Activated CD4-positive, alpha-beta T cell treated with anti-CD3 and anti-CD28 coated beads, Interleukin-2, Interleukin-6, amounts not matched to agents 100 ng/mL and 50 ng/mL, durations not matched to agents 16 hours and 8 hours (primary cell): Measurements from ENCODE around the gene SGCB.
"Not testable (repeated sequence)": the region's sequence is repeated elsewhere in the genome, so short reads cannot be mapped to it uniquely, and the experiment has no call there.

Experiments
- DNase-seq: peaks from one replicate; pipeline ENCODE4 v3.0.0-alpha.2; 2020

The SGCB gene

DNA sequence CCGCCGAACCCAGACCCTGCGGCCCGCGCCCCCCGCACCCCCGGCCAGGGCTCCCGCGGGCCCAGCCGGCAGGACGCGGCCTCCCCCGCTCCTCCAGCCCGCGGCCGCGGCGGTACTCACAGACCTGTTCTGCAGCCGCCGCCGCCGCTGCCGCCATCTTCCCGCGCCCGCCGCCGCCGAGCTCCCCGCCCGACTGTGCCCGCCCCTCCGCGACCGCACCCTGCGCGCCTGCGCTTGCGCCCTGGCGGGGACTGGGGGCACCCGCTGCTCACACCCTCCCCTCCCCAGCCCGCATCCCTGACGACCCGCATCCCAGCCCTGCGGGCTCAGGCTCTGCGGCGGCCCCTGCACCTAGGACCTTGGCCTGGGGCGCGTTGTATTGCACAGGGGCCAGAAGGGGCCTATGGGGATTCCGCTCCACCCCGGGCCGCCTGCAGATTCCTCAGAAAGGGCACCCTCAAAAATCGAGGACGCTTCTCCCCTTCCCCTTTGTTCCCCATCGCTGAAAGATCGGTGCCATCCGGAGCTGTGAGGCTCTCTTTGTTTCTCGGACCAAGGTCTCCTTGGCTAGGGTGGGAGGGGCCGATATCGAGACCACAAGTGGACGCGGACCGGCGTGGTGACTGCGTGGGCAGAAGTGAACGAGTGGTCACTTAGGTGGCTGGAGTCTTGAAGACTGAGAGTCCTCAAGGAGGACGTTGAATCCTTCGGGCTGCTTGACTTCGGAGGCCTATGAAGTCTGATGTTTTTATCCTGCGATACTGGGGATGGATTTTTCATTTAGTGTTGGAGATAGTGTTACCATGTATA lies at the start of gene SGCB:
Gene SGCB (minus strand): TSS at position 197 of the 810 bp plus-strand sequence. CDS start 40 bp downstream, at position 157.
- DNase-seq, result peak; percentile 83

- DNase-seq, result not testable (repeated sequence)
Measured at GRCh38 chr4:52086425-52086824, 48.3 kb upstream of the SGCB start.

DNA sequence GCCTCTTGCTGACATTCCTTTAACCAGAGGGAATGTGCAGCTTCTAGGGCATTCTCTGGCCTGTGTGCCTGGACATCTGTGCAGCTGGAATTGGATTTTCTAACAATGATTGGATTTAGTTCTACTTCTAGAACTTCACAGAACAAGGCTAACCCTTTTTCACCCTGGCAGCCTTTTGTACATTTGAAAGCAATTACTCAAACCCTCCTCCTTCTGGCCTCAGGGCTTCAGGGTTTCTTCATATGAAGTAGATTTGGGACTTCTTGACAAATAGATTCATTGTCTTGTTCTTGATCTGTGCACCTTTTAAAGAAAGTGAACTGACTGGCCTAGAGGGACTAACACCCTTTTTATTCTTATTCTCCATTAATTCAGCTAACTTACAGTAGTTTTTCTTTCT lies 43.1 kb upstream of the SGCB start:
- DNase-seq, result no peak

- DNase-seq, result no peak
Measured at GRCh38 chr4:52079659-52080058, 41.6 kb upstream of the SGCB start.

DNA sequence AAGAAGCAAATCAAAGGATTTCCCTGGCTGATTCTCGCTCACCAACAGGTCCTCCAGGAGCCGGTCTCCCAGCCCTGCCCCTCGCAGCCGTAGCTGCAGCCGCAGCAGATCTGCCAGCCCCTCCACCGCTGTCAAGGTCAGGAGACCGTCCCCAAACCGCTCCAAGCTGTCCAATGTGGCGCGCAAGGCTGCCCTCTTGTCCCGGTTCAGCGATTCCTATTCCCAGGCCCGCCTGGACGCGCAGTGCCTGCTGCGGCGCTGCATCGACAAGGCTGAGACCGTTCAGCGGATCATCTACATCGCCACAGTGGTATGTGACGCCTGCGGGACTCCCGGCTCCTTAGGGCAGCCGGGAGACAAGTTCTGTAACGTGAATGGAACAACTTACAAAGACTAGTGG lies 38.6 kb upstream of the SGCB start:
- DNase-seq, result no peak

DNA sequence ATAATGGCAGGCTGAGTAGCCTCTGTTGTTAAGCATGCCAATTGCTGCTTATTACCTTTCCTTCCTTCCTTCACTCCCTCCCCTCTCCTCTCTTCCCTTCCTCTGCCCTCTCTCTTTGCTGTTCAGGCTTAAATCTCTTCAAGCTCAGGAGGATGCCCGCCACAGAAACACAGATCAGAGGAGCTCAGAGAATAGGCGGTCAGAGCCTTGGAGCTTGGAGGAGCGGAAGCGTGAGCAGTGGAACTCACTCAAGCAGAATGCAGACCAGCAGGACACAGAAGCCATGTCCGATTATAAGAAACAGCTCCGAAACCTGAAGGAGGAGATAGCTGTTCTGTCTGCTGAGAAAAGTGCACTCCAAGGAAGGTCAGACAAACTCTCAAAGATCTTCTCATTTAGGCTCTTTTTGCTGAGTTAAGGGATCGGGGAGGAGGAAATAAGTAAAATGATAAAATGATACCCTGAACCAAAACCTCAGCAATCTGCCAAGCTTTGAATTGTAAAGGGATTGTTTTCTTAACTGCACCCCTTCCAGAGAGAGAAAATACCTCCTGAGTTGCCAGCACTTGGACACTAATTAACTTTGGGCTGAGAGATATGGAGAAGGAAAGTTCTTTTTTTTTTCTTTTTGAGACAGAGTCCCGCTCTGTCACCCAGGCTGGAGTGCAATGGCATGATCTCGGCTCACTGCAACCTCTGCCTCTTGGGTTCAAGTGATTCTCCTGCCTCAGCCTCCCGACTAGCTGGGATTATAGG lies 33.9 kb upstream of the SGCB start:
- no peak for DNase-seq

DNA sequence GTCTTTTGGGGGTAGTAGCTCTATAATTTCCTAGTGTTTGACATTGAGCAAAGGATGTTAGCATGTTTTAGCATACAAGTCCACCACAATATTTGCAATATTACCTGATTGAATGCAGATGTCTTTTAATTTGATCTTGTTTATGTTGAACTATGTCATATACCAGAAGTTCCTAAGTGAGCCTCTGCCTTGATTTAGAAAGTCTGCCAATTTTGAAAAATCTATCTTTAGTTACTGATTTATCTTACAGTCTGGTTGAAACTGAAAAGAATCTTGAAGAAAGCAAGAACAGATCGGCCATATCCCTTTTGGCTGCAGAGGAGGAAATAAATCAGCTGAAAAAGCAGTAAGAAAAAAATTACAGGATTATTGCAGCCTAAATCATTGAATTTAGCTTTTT lies 31.5 kb upstream of the SGCB start:
- DNase-seq, result no peak

- DNase-seq, result no peak
Measured at GRCh38 chr4:52059372-52059771, 21.3 kb upstream of the SGCB start.

DNA sequence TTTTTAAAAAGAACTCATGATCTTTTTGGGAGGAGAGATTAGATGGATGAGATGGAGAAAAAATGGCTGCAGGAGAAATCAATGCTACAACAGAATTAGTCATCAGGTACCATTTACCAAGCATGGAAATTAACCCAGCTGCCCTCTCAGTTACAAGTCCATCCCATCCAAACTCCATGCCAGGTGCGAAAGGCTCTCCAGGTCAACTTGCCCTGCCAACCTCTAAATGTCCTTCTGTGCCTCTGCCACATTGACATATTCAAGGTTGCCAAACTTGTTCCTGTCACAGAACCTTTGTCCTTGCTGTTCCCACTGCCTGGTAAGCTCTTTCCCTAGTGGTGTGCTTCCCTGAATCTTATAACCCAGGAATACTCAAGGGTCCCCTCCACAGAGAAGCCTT lies 20.2 kb upstream of the SGCB start:
- no peak for DNase-seq

- DNase-seq, result no peak
Measured at GRCh38 chr4:52057196-52057595, 19.1 kb upstream of the SGCB start.

DNA sequence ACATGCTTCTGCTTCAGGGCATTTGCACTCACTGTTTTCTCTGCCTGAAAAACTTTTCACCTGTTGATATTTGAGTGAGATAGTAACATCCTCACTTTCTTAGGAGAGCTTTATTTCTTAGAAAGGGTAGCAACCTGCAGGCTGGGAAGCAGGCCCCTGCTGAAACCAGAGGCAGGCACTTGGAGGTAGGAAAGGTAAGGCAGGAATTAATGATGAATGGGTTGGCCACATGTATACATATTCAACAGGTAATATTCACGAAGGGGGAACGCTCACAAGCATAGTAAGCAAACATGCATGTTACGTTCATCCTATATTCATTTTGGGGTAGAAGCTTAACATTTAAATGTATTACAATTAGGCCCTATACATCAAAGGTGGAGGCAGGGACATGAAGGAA lies 16.2 kb upstream of the SGCB start:
- no peak for DNase-seq

DNA sequence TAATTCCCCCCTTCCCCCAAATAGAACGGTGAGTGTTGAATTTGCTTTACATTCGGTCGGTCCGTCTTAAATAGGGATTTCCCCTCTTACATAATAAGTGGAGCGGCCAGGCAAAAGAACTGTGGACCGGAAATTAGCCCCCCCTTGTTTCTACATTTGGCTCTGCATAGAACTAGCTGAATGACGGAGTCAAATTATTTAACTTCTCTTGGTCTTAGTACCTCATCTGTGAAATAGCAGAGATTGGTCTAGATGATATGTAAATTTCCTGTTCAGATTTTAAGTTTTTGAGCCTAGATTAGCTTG lies 14.3 kb upstream of the SGCB start:
- no peak for DNase-seq

- peak; percentile 10 for DNase-seq
Measured at GRCh38 chr4:52051615-52052474, 13.7 kb upstream of the SGCB start.

GRCh38 chr4:52051213-52051614 lies 13.1 kb upstream of the SGCB start, which contains the start of gene SPATA18:
Gene SPATA18 (plus strand): TSS chr4:52051304. CDS start chr4:52051705, 401 bp downstream.
- no peak for DNase-seq

DNA sequence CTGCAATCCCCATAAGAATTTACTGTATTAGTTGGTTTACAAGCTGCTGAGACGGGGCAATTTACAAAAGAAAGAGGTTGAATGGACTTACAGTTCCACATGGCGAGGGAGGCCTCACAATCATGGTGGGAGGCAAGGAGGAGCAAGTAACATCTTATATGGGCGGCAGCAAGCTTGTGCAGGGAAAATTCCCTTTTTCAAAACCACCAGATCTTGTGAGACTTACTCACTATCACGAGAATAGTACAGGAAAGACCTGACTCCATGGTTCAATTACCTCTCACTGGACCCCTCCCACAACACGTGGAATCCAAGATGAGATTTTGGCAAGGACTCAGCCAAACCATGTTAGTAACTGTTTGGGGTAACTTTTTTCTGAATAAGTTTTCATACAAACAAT lies 11.2 kb upstream of the SGCB start:
- DNase-seq, result no peak

- DNase-seq, result no peak
Measured at GRCh38 chr4:52045028-52045427, 6.9 kb upstream of the SGCB start.

DNA sequence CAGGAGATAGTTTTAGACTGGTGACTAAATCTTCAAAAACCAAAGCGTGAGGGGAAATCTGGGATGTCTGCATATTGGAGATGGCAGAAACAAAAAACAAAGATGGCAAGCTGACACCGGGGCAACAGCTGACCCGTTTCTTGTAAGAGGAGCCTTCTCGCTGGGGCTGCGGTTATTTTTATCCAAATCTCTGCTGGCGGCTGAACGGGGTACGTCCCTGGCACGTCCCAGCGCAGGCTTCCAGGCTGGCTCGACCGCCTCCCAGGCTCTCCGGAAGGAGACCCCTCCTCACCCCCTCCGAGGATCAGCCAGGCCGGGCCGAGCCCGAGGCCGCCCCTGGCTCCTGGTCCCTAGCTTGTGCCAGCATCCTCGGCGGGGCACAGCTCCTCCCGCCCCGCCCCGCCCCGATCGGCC lies 403 bp downstream of the SGCB start:
- DNase-seq, result peak; percentile 41

GRCh38 chr4:52036886-52037530 lies 1.1 kb downstream of the SGCB start:
- no peak for DNase-seq

GRCh38 chr4:52035190-52035589 lies 2.9 kb downstream of the SGCB start:
- no peak for DNase-seq

GRCh38 chr4:52032005-52032404 lies 6.1 kb downstream of the SGCB start:
- no peak for DNase-seq

DNA sequence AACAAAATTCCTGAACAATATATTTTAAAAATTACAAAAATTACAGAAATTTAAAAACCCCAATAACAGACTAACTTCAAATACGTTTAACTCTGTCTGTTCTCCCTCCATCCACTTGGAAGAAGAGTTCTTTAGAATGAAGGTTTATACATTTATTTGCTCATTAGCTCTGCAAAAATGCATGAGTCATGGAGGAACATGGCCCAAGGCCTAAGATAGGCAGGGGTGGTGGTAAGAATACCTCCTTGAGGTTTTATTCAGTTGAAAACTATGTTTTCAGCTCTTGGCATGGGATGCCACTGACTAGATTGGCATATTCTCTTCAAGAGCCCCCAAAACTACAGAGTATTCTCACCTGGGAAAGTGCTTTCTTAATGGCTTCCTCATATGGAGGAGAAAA lies 9.1 kb downstream of the SGCB start:
- no peak for DNase-seq

- DNase-seq, result no peak
Measured at GRCh38 chr4:52019936-52020657, 18.0 kb downstream of the SGCB start, which contains the start of gene LRRC66. Gene LRRC66 (minus strand): TSS chr4:52020363. CDS start chr4:52017613, 2,750 bp downstream.
